Pulmonary artery endothelial cell (primary cell): ENCODE data around the gene RASAL2. TPM values are rescaled to one million over a fixed set of nuclear protein-coding genes. Genes with fewer than 3 reads are reported as not detected.
"Not testable (repeated sequence)": the region's sequence is repeated elsewhere in the genome, so short reads cannot be mapped to it uniquely, and the experiment has no call there.

ENCODE experiments used
- DNase-seq: peaks from one replicate; pipeline ENCODE4 v3.0.0-alpha.2; 2011; ENCODE audit warnings: low read depth, low spot score
- total RNA-seq: library from RNA; depleted of rRNA; stranded (reverse); fragments of >200 nt; gene quantifications from 2 replicates; pipeline ENCODE4 v1.2.3, GENCODE V29; 2014

Gene RASAL2
- total RNA-seq, 1 donor from 2014 or later = 13.5 TPM

- DNase-seq = no peak
Observed at GRCh38 chr1:178232108-178232507, 138.2 kb downstream of the RASAL2 start.

GRCh38 chr1:178232949-178233348, 139.0 kb downstream of the RASAL2 start:
- no peak for DNase-seq

GRCh38 chr1:178237121-178237520, 143.2 kb downstream of the RASAL2 start:
- no peak for DNase-seq

- DNase-seq = peak; percentile 40
Observed at GRCh38 chr1:178238722-178239510, 145.0 kb downstream of the RASAL2 start.

- DNase-seq = no peak
Observed at GRCh38 chr1:178241057-178241456, 147.2 kb downstream of the RASAL2 start.

GRCh38 chr1:178241837-178242236, 147.9 kb downstream of the RASAL2 start:
- DNase-seq = no peak

- DNase-seq = no peak
Observed at GRCh38 chr1:178243119-178243518, 149.2 kb downstream of the RASAL2 start.

- no peak for DNase-seq
Observed at GRCh38 chr1:178243890-178244289, 150.0 kb downstream of the RASAL2 start.

GRCh38 chr1:178248284-178248683, 154.4 kb downstream of the RASAL2 start:
- not testable (repeated sequence) for DNase-seq

GRCh38 chr1:178253581-178253980, 159.7 kb downstream of the RASAL2 start:
- DNase-seq = not testable (repeated sequence)

GRCh38 chr1:178254433-178254832, 160.5 kb downstream of the RASAL2 start:
- no peak for DNase-seq

- no peak for DNase-seq
Observed at GRCh38 chr1:178258536-178258935, 164.6 kb downstream of the RASAL2 start.

GRCh38 chr1:178262120-178262500, 168.2 kb downstream of the RASAL2 start:
- peak; percentile 64 for DNase-seq

- no peak for DNase-seq
Observed at GRCh38 chr1:178263341-178263740, 169.4 kb downstream of the RASAL2 start.

- no peak for DNase-seq
Observed at GRCh38 chr1:178266113-178266512, 172.2 kb downstream of the RASAL2 start.

GRCh38 chr1:178266619-178267066, 172.7 kb downstream of the RASAL2 start:
- DNase-seq = no peak

- peak; percentile 64 for DNase-seq
Observed at GRCh38 chr1:178267646-178268094, 173.8 kb downstream of the RASAL2 start.

- DNase-seq = no peak
Observed at GRCh38 chr1:178271471-178271870, 177.6 kb downstream of the RASAL2 start.

GRCh38 chr1:178273707-178274410, 180.0 kb downstream of the RASAL2 start:
- no peak for DNase-seq

GRCh38 chr1:178275049-178275448, 181.1 kb downstream of the RASAL2 start:
- DNase-seq = no peak

- DNase-seq = peak; percentile 20
Observed at GRCh38 chr1:178275553-178275952, 181.6 kb downstream of the RASAL2 start.

GRCh38 chr1:178277793-178278530, 184.1 kb downstream of the RASAL2 start:
- DNase-seq = no peak
